Suprapubic skin (tissue), 4 donors: ENCODE data around the gene SPRR2F. TPM values are rescaled to one million over a fixed set of nuclear protein-coding genes. Genes with fewer than 3 reads are reported as not detected.
A peak's percentile ranks its signal among the peaks of the same experiment; 100 is the strongest.
"Not testable (repeated sequence)": the region's sequence is repeated elsewhere in the genome, so short reads cannot be mapped to it uniquely, and the experiment has no call there.

Experiments used
- DNase-seq, 2 donors: peaks; one replicate each; pipeline ENCODE4 v3.0.0-alpha.2; 2019; ENCODE audit warnings: low spot score in 2 of 2
- H3K27ac ChIP-seq: fragments of 200-600 bp; sonication (generic); one replicate; pipeline ENCODE4 v1.5.1; 2019
- H3K27me3 ChIP-seq: fragments of 200-600 bp; sonication (generic); one replicate; pipeline ENCODE4 v1.5.1; 2019
- H3K36me3 ChIP-seq: fragments of 200-600 bp; sonication (generic); one replicate; pipeline ENCODE4 v1.5.1; 2019
- H3K4me1 ChIP-seq: fragments of 200-600 bp; sonication (generic); one replicate; pipeline ENCODE4 v1.5.1; 2019
- H3K4me3 ChIP-seq: fragments of 200-600 bp; sonication (generic); one replicate; pipeline ENCODE4 v1.5.1; 2019; ENCODE audit warnings: mild to moderate bottlenecking
- H3K9me3 ChIP-seq: fragments of 200-600 bp; sonication (generic); one replicate; pipeline ENCODE4 v1.5.1; 2019
- CTCF ChIP-seq, 2 donors: fragments of 200-600 bp in 1 of 2; fragments of 450-650 bp in 1 of 2; sonication (generic) in 1 of 2; IDR thresholded peaks; one replicate each; pipeline ENCODE4 v1.5.1; 2016 to 2019; ENCODE audit warnings: antibody characterized with exemption in 2 of 2, mild to moderate bottlenecking in 1 of 2, moderate library complexity in 1 of 2
- EP300 ChIP-seq: sonication (generic); formaldehyde crosslinking; IDR thresholded peaks from one replicate; pipeline ENCODE4 v1.6.1; 2017; ENCODE audit warnings: antibody characterized with exemption
- POLR2A ChIP-seq, 2 donors: fragments of 450-650 bp; IDR thresholded peaks; one replicate each; pipeline ENCODE4 v1.6.1; 2017; ENCODE audit warnings: antibody characterized with exemption in 2 of 2, mild to moderate bottlenecking in 2 of 2, moderate library complexity in 2 of 2
- POLR2AphosphoS5 ChIP-seq, 3 donors: sonication (generic); formaldehyde crosslinking; IDR thresholded peaks; one replicate each; pipeline ENCODE4 v1.6.1; 2017; ENCODE audit warnings: antibody characterized with exemption in 3 of 3
- WGBS: methylation state at CpG from one replicate; pipeline ENCODE4 v1.1.5; 2018; 5-methylcytosine and 5-hydroxymethylcytosine counted together
- total RNA-seq, 4 donors: library from RNA; depleted of rRNA; stranded (reverse); fragments of >200 nt; gene quantifications; one replicate each; pipeline ENCODE4 v1.1.0, GENCODE V29; 2016

SPRR2F gene
- total RNA-seq, 4 donors from 2014 or later = 4.2 TPM; not detected in 3

GRCh38 chr1:153122831-153123421, 9.6 kb upstream of the SPRR2F start:
- no peaks in the 10 kb centered on the region for H3K36me3 ChIP-seq
- no peak overlapping the region for H3K4me3 ChIP-seq
- TF ChIP-seq POLR2AphosphoS5 (IDR thresholded peaks at IDR 0.05) (no peak), EP300 (no peak), POLR2A (IDR thresholded peaks at IDR 0.05) (no peak), CTCF (IDR thresholded peaks at IDR 0.05) (no peak)
- H3K9me3 ChIP-seq = peaks cover 7% of the 10 kb centered on the region
- H3K4me1 ChIP-seq = peaks cover 4% of the 10 kb centered on the region
- 27% methylated on average over 3 of the region's 3 CpGs for WGBS
- no peak for DNase-seq
- H3K27me3 ChIP-seq = no peaks in the 10 kb centered on the region
- H3K27ac ChIP-seq = peak overlapping the region; percentile 62

GRCh38 chr1:153120945-153121344, 7.6 kb upstream of the SPRR2F start:
- no peak for DNase-seq
- peaks cover 7% of the 10 kb centered on the region for H3K9me3 ChIP-seq
- H3K4me1 ChIP-seq = peaks cover 4% of the 10 kb centered on the region
- H3K4me3 ChIP-seq = no peak overlapping the region
- H3K36me3 ChIP-seq = no peaks in the 10 kb centered on the region
- TF ChIP-seq POLR2AphosphoS5 (IDR thresholded peaks at IDR 0.05) (no peak), CTCF (IDR thresholded peaks at IDR 0.05) (no peak), EP300 (no peak), POLR2A (IDR thresholded peaks at IDR 0.05) (no peak)
- H3K27me3 ChIP-seq = no peaks in the 10 kb centered on the region
- no peak overlapping the region for H3K27ac ChIP-seq

- WGBS = 55% methylated on average over 3 of the region's 3 CpGs
- Histone ChIP-seq H3K9me3 (peaks cover 3% of the 10 kb centered on the region), H3K27me3 (no peaks in the 10 kb centered on the region), H3K4me3 (no peak overlapping the region), H3K4me1 (peaks cover 4% of the 10 kb centered on the region), H3K36me3 (no peaks in the 10 kb centered on the region), H3K27ac (no peak overlapping the region)
- no peak for TF ChIP-seq EP300
- no peak for TF ChIP-seq POLR2A (IDR thresholded peaks at IDR 0.05)
- no peak for TF ChIP-seq POLR2AphosphoS5 (IDR thresholded peaks at IDR 0.05)
- TF ChIP-seq CTCF (IDR thresholded peaks at IDR 0.05) = no peak
- no peak for DNase-seq
These were observed 6.2 kb upstream of the SPRR2F start for GRCh38 chr1:153119491-153119971.

GRCh38 chr1:153115264-153115663, 1.9 kb upstream of the SPRR2F start:
- not testable (repeated sequence) for DNase-seq, H3K27me3 ChIP-seq

GRCh38 chr1:153112454-153112853, 862 bp downstream of the SPRR2F start:
- H3K27me3 ChIP-seq, H3K36me3 ChIP-seq, DNase-seq, H3K4me1 ChIP-seq, H3K4me3 ChIP-seq, H3K9me3 ChIP-seq, H3K27ac ChIP-seq: not testable (repeated sequence)
- 67% methylated on average over 5 of the region's 5 CpGs for WGBS

More at GRCh38 chr1:153115264-153115663, 1.9 kb upstream of the SPRR2F start:
- not testable (repeated sequence) for H3K36me3 ChIP-seq, H3K27ac ChIP-seq, H3K4me1 ChIP-seq, H3K9me3 ChIP-seq, H3K4me3 ChIP-seq

- H3K36me3 ChIP-seq = no peaks in the 10 kb centered on the region
These were observed 13.1 kb downstream of the SPRR2F start for GRCh38 chr1:153100245-153100644.

More at GRCh38 chr1:153100245-153100644, 13.1 kb downstream of the SPRR2F start:
- Histone ChIP-seq H3K27ac (no peak overlapping the region), H3K4me3 (no peak overlapping the region), H3K9me3 (no peaks in the 10 kb centered on the region), H3K27me3 (no peaks in the 10 kb centered on the region), H3K4me1 (no peaks in the 10 kb centered on the region)
- TF ChIP-seq CTCF (IDR thresholded peaks at IDR 0.05) (no peak), EP300 (no peak), POLR2A (IDR thresholded peaks at IDR 0.05) (no peak), POLR2AphosphoS5 (IDR thresholded peaks at IDR 0.05) (no peak)
- 61% methylated on average over 5 of the region's 5 CpGs for WGBS
- DNase-seq = no peak
